ENCODE data around the gene ASL. TPM values are rescaled to one million over a fixed set of nuclear protein-coding genes. Genes with fewer than 3 reads are reported as not detected.
"Not testable (repeated sequence)": the region's sequence is repeated elsewhere in the genome, so short reads cannot be mapped to it uniquely, and the experiment has no call there.

The ASL gene
- total RNA-seq (10 to 100 TPM; 15.6 to 27.7 (median 24.4) TPM), polyA plus RNA-seq (10 to 100 TPM; 43.8 to 63.2 TPM)

GRCh38 chr7:66075590-66076461, at the start of gene ASL:
ASL (plus strand) TSS chr7:66075819; CDS start chr7:66076082, 263 bp downstream.
- Histone ChIP-seq H3K9me3 (no peaks in the 10 kb centered on the region), H3K36me3 (no peaks in the 10 kb centered on the region), H3K4me1 (peaks cover 0 to 7% (median 4%) of the 10 kb centered on the region in 3 donors), H3K4me3 (peak within 1 kb of the TSS; percentile 64 to 93 (median 72)), H3K27me3 (no peaks in the 10 kb centered on the region), H3K27ac (peak within 1 kb of the TSS; percentile 29 to 68 (median 66))
- intact Hi-C loops (cut with DNase I): no loop called here
- no peak for FAIRE-seq
- DNase-seq: peak; percentile 93 to 98 (median 96)
- TF ChIP-seq CTCF (IDR thresholded peaks at IDR 0.05): no peak
- 0% methylated on average over 49 to 67 of the region's 67 CpGs for WGBS, 2 donors
- peak; percentile 99 for ATAC-seq

GRCh38 chr7:66028342-66028741, 47.3 kb upstream of the ASL start:
- H3K36me3 ChIP-seq; H3K4me3 ChIP-seq; H3K4me1 ChIP-seq; DNase-seq; H3K27me3 ChIP-seq; H3K27ac ChIP-seq; H3K9me3 ChIP-seq; ATAC-seq; intact Hi-C loops (cut with DNase I); FAIRE-seq: not testable (repeated sequence)
- 42% methylated on average over 3 of the region's 3 CpGs for WGBS, 2 donors

GRCh38 chr7:66033471-66034385, 41.9 kb upstream of the ASL start:
- TF ChIP-seq CTCF (IDR thresholded peaks at IDR 0.05): no peak
- H3K27me3 ChIP-seq: no peaks in the 10 kb centered on the region
- H3K27ac ChIP-seq: no peak overlapping the region
- H3K4me1 ChIP-seq: peaks cover 0 to 11% (median 10%) of the 10 kb centered on the region in 3 donors
- FAIRE-seq (no peak), ATAC-seq (peak; percentile 29 to 51 (median 38)), DNase-seq (no peak)
- H3K36me3 ChIP-seq: no peaks in the 10 kb centered on the region
- no peaks in the 10 kb centered on the region for H3K9me3 ChIP-seq
- WGBS, 2 donors: 24 to 25% methylated on average over 7 of the region's 7 CpGs
- intact Hi-C loops (cut with DNase I): no loop called here
- H3K4me3 ChIP-seq: no peak overlapping the region

DNA sequence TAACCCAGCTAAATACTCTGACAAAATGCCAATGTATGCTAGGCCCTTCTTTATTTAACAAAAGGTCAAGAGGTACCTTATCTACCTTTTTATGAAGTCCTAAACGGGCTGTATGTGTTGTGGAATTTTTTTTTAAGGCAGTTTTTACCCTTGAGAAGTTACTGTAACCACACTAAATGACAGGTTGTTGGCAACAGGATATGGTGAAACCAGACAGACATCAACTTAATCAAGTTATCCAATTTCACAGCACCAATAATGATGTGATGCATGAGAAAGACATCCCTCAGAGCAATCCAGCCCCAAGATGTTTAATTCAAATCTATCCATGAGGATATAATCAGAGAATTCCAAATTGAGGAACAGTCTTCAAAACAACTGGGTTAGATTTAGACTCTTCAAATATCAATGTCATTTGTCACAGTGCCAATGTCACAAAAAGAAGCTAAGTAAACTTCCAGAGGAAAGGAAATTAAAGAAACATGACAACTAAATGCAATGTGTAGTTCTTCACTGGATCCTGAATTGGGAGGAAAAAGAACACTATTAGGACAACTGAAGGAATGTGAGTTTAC, 41.1 kb upstream of the ASL start:
- H3K9me3 ChIP-seq; ATAC-seq; H3K27ac ChIP-seq; H3K27me3 ChIP-seq; H3K4me3 ChIP-seq; DNase-seq; FAIRE-seq; H3K36me3 ChIP-seq; intact Hi-C loops (cut with DNase I): not testable (repeated sequence)
- H3K4me1 ChIP-seq: peaks cover 0 to 13% (median 11%) of the 10 kb centered on the region in 3 donors
- WGBS, 2 donors: 3 to 4% methylated on average over 1 of the region's 1 CpG

GRCh38 chr7:66036382-66036781, 39.2 kb upstream of the ASL start:
- ATAC-seq: no peak
- Histone ChIP-seq H3K27me3 (no peaks in the 10 kb centered on the region), H3K4me1 (peaks cover 0 to 13% (median 11%) of the 10 kb centered on the region in 3 donors), H3K27ac (no peak overlapping the region), H3K4me3 (no peak overlapping the region), H3K36me3 (no peaks in the 10 kb centered on the region), H3K9me3 (no peaks in the 10 kb centered on the region)
- WGBS, 2 donors: 87 to 90% methylated on average over 3 of the region's 3 CpGs
- DNase-seq: no peak
- FAIRE-seq: no peak
- no peak for TF ChIP-seq CTCF (IDR thresholded peaks at IDR 0.05)
- intact Hi-C loops (cut with DNase I): no loop called here
